ENCODE data around the gene TIMM50.

DNA sequence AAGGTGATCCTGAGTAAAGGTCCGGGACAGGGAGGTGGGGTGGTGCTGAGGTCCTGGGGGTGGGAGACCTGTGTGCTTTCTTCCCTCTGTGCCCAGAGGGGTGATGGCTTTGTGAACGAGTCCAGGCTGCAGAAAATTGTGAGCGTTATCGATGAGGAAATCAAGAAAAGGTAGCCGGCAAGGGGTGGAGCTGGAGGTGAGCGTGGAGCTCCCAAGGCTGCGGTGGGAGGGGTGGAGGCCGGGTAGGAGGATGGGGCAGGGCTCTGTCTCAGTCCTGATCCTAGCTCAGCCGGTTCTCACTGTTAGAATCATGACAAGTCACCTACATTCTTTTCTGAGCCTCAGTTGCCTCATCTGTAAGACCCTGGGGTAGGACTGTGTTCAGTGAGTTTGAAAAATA lies 38.3 kb downstream of the TIMM50 start:
- TF ChIP-seq, protein P1, sequence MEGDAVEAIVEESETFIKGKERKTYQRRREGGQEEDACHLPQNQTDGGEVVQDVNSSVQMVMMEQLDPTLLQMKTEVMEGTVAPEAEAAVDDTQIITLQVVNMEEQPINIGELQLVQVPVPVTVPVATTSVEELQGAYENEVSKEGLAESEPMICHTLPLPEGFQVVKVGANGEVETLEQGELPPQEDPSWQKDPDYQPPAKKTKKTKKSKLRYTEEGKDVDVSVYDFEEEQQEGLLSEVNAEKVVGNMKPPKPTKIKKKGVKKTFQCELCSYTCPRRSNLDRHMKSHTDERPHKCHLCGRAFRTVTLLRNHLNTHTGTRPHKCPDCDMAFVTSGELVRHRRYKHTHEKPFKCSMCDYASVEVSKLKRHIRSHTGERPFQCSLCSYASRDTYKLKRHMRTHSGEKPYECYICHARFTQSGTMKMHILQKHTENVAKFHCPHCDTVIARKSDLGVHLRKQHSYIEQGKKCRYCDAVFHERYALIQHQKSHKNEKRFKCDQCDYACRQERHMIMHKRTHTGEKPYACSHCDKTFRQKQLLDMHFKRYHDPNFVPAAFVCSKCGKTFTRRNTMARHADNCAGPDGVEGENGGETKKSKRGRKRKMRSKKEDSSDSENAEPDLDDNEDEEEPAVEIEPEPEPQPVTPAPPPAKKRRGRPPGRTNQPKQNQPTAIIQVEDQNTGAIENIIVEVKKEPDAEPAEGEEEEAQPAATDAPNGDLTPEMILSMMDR (IDR thresholded peaks at IDR 0.05 in 4 of 5, conservative IDR thresholded peaks at IDR 0.05 in 1 of 5), result no peak
- TF ChIP-seq POLR2A (IDR thresholded peaks at IDR 0.05), result no peak

Measured in gastrocnemius medialis (tissue), 4 donors.